ENCODE results near the gene UACA.
A peak's percentile ranks its signal among the peaks of the same experiment; 100 is the strongest.
"Not testable (repeated sequence)": the region's sequence is repeated elsewhere in the genome, so short reads cannot be mapped to it uniquely, and the experiment has no call there.

Gene UACA

GRCh38 chr15:70625438-70625837 lies 137.9 kb downstream of the UACA start:
- no peak for DNase-seq (ENCODE audit: low spot score)

- DNase-seq (ENCODE audit: low spot score), result no peak
Measured at GRCh38 chr15:70625011-70625410, 138.3 kb downstream of the UACA start.

- DNase-seq (ENCODE audit: low spot score), result no peak
Measured at GRCh38 chr15:70618929-70619328, 144.4 kb downstream of the UACA start.

GRCh38 chr15:70617911-70618287 lies 145.5 kb downstream of the UACA start:
- no peak for DNase-seq (ENCODE audit: low spot score)

GRCh38 chr15:70617076-70617910 lies 146.1 kb downstream of the UACA start:
- no peak for DNase-seq (ENCODE audit: low spot score)

- DNase-seq (ENCODE audit: low spot score), result not testable (repeated sequence)
Measured at GRCh38 chr15:70616311-70616756, 147.0 kb downstream of the UACA start.

- DNase-seq (ENCODE audit: low spot score), result no peak
Measured at GRCh38 chr15:70615435-70616310, 147.7 kb downstream of the UACA start.

- no peak for DNase-seq (ENCODE audit: low spot score)
Measured at GRCh38 chr15:70614221-70614620, 149.1 kb downstream of the UACA start.

GRCh38 chr15:70613271-70613670 lies 150.1 kb downstream of the UACA start:
- DNase-seq (ENCODE audit: low spot score), result peak; percentile 9

- no peak for DNase-seq (ENCODE audit: low spot score)
Measured at GRCh38 chr15:70611286-70611685, 152.1 kb downstream of the UACA start.

GRCh38 chr15:70610541-70610940 lies 152.8 kb downstream of the UACA start:
- no peak for DNase-seq (ENCODE audit: low spot score)

GRCh38 chr15:70609889-70610288 lies 153.5 kb downstream of the UACA start:
- DNase-seq (ENCODE audit: low spot score), result no peak

GRCh38 chr15:70608144-70608543 lies 155.2 kb downstream of the UACA start:
- no peak for DNase-seq (ENCODE audit: low spot score)

GRCh38 chr15:70605606-70606410 lies 157.6 kb downstream of the UACA start:
- no peak for DNase-seq (ENCODE audit: low spot score)

- peak; percentile 14 for DNase-seq (ENCODE audit: low spot score)
Measured at GRCh38 chr15:70604666-70605315, 158.6 kb downstream of the UACA start.

Measured in kidney tubule cell (primary cell).